Liver (tissue), 3 donors: Measurements from ENCODE around the gene SP140.

Experiments used
- CTCF ChIP-seq: fragments of 150-350 bp; IDR thresholded peaks from 2 replicates; pipeline ENCODE4 v1.5.1; 2017; ENCODE audit warnings: improper control_type of control experiment, low read depth, low read length; ENCODE audit not compliant: missing input control
- EGR1 ChIP-seq, 2 donors: IDR thresholded peaks; 2 replicates each; pipeline ENCODE4 v1.6.1; 2016 to 2018; ENCODE audit warnings: antibody characterized with exemption in 2 of 2, low read depth in 2 of 2
- GABPA ChIP-seq, 2 donors: IDR thresholded peaks in 1 of 2; conservative IDR thresholded peaks in 1 of 2; 2 replicates each; pipeline ENCODE4 v1.6.1; 2016; ENCODE audit warnings: antibody characterized with exemption in 2 of 2, mild to moderate bottlenecking in 1 of 2, moderate library complexity in 1 of 2
- JUND ChIP-seq, 2 donors: IDR thresholded peaks; 2 replicates each; pipeline ENCODE4 v1.6.1; 2016; ENCODE audit warnings: antibody characterized with exemption in 2 of 2
- RAD21 ChIP-seq, 2 donors: IDR thresholded peaks; 2 replicates each; pipeline ENCODE4 v1.6.1; 2016; ENCODE audit warnings: antibody characterized with exemption in 2 of 2, mild to moderate bottlenecking in 2 of 2
- ZBTB33 ChIP-seq: IDR thresholded peaks from 2 replicates; pipeline ENCODE4 v1.6.1; 2016; ENCODE audit warnings: antibody characterized with exemption
- donor health status: healthy.
- donor health status: healthy.

GRCh38 chr2:230317366-230317765 lies 91.8 kb downstream of the SP140 start:
- TF ChIP-seq CTCF (no peak), EGR1 (IDR thresholded peaks at IDR 0.05; ENCODE audit: low read depth in 2 of 2) (no peak), JUND (IDR thresholded peaks at IDR 0.05) (no peak), GABPA (IDR thresholded peaks at IDR 0.05 in 1 of 2, conservative IDR thresholded peaks at IDR 0.05 in 1 of 2) (no peak), ZBTB33 (no peak), RAD21 (IDR thresholded peaks at IDR 0.05) (no peak)
